ENCODE measurements around the gene NFYC. TPM values are rescaled to one million over a fixed set of nuclear protein-coding genes. Genes with fewer than 3 reads are reported as not detected.

The NFYC gene
- total and polyA plus RNA-seq, 2 of the 8 experiments (the other 6 are each of a cell fraction or from before 2014, with no cell fraction given), result 54.1 to 124 TPM

DNA sequence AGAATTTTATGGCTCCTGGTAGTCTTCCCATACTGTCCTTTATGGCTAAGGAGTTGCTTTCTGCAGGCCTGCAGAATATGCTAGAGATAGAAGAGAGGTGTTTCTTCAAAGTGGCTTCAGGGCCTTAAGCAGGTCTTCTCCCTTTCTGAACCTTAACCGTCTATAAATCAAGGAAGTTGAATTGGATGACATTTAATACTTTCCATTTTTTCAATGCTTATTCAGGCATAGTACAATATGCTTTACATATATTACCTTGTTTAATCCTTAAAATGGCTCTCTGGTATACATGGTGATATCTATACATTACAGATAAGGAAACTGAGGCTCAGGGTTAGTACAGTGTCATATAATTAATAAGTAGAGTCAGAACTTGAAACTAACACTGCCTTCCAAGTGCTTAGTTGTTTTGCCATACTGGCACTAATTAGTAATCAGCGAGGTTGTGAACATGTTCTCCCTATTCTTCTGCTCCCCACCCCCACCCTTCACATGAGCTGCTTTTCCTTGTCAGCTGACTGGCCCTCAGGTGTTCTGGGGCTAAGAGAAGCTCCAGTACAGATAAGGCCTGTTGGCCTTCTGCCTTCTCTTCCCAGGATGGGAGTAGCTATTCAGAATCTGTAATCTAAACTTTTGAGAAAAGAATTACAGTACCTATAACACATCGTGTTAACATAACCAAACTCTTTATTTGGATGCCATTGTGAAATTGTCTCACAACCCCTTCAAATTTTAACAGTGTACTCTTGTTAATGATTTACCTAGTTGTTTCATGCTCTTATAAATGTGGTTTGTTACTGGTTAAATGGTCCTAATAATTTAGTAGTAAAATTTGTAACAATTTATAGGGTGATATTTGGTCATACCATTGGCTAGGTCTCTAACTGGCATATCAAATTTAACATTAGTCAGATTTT lies 13.6 kb downstream of the NFYC start:
- Histone ChIP-seq H3K4me1 (replicated peaks in 1 of 4; ENCODE audit: control insufficient read depth in 3 of 4, insufficient read depth in 4 of 4, low read length in 3 of 4) (peaks cover 0 to 5% (median 4%) of the 10 kb centered on the region in 4 experiments; a peak in 4 of 7 replicates), H3K56ac (replicated peaks; ENCODE audit: insufficient read length, low read depth, low read length) (no peak overlapping the region), H4K91ac (replicated peaks; ENCODE audit: insufficient read length, low read length) (no peak overlapping the region), H3K27ac (ENCODE audit: low read depth, low read length) (no peak overlapping the region), H3K79me1 (ENCODE audit: low read depth, low read length) (peaks cover 2% of the 10 kb centered on the region; the same call in 1 of the 2 replicates), H4K5ac (ENCODE audit: insufficient read length, low read depth, low read length) (no peak overlapping the region), H3K23ac (ENCODE audit: insufficient read length) (no peak overlapping the region), H3K9me3 (ENCODE audit: insufficient read depth in 2 of 2, low read depth in 1 of 2, low read length in 1 of 2) (no peaks in the 10 kb centered on the region), H3K79me2 (ENCODE audit: control insufficient read depth in 1 of 2, insufficient read depth in 2 of 2, low read length in 2 of 2) (peaks cover 6 to 78% of the 10 kb centered on the region in 2 experiments), H3K14ac (ENCODE audit: insufficient read length) (no peak overlapping the region), H2BK12ac (ENCODE audit: low read depth, low read length) (no peak overlapping the region), H3K4ac (replicated peaks; ENCODE audit: insufficient read length, low read depth, low read length) (no peak overlapping the region), H2AK5ac (ENCODE audit: low read depth, low read length) (no peak overlapping the region), H3K23me2 (ENCODE audit: low read depth, low read length) (peaks cover 2% of the 10 kb centered on the region), H3K18ac (ENCODE audit: extremely low read depth, low read length) (no peak overlapping the region), H3K27me3 (replicated peaks in 1 of 4; ENCODE audit: control insufficient read depth in 3 of 4, extremely low read depth in 1 of 4, insufficient read depth in 3 of 4, low read length in 3 of 4) (no peaks in the 10 kb centered on the region), H2BK120ac (replicated peaks; ENCODE audit: low read depth, low read length) (no peak overlapping the region), H2AFZ (ENCODE audit: low read length) (no peak overlapping the region), H2BK5ac (ENCODE audit: low read depth, low read length) (no peak overlapping the region), H2BK20ac (ENCODE audit: low read length) (no peak overlapping the region), H4K8ac (ENCODE audit: extremely low read depth, insufficient read depth, low read length) (no peak overlapping the region), H3K36me3 (ENCODE audit: control insufficient read depth in 2 of 4, insufficient read depth in 4 of 4, low read length in 3 of 4) (no peaks in the 10 kb centered on the region), H4K20me1 (replicated peaks in 1 of 2; ENCODE audit: control insufficient read depth in 1 of 2, insufficient read depth in 2 of 2, low read length in 2 of 2) (no peaks in the 10 kb centered on the region), H3K4me3 (ENCODE audit: extremely low read depth in 1 of 4, insufficient read depth in 2 of 4, low read depth in 3 of 4, low read length in 4 of 4) (no peak overlapping the region), H3K9ac (replicated peaks in 1 of 4; ENCODE audit: extremely low read depth in 1 of 4, low read depth in 3 of 4, low read length in 3 of 4) (no peak overlapping the region), H2BK15ac (ENCODE audit: low read length) (no peak overlapping the region), H3K4me2 (ENCODE audit: insufficient read depth in 1 of 2, low read depth in 2 of 2, low read length in 2 of 2) (no peak overlapping the region; a peak in 1 of 4 replicates)
- DNase-seq (ENCODE audit: low read depth in 1 of 2, low spot score in 2 of 2), result no peak
- CTCF ChIA-PET (ENCODE audit: partially characterized antibody), result interaction anchor here (0.6 to 2.4 kb wide), 3 partner anchors 17 to 140 kb away, joined by 4 to 10 read pairs (median 7); no protein-coding TSS in a partner anchor
- no peak for FAIRE-seq
- no peak for TF ChIP-seq KDM1A (IDR thresholded peaks at IDR 0.05; ENCODE audit: borderline replicate concordance, low read length)
- no peak for TF ChIP-seq GABPA (IDR thresholded peaks at IDR 0.05; ENCODE audit: borderline replicate concordance, insufficient read depth, low read length)
- TF ChIP-seq, protein P1, sequence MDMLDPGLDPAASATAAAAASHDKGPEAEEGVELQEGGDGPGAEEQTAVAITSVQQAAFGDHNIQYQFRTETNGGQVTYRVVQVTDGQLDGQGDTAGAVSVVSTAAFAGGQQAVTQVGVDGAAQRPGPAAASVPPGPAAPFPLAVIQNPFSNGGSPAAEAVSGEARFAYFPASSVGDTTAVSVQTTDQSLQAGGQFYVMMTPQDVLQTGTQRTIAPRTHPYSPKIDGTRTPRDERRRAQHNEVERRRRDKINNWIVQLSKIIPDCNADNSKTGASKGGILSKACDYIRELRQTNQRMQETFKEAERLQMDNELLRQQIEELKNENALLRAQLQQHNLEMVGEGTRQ (IDR thresholded peaks at IDR 0.05; ENCODE audit: low read length), result peak; percentile 26; the same call in 1 of the 2 replicates
- TF ChIP-seq POU5F1 (IDR thresholded peaks at IDR 0.05; ENCODE audit: low read depth, low read length), result no peak
- POLR2A ChIA-PET (ENCODE audit: partially characterized antibody), result interaction anchor here (0.6 to 17.0 kb wide), 5 partner anchors 9 to 231 kb away, joined by 3 to 293 read pairs (median 4); partner anchors contain the start of gene NFYC
- 85% methylated on average over 3 of the region's 3 CpGs; no CpG with 5 or more reads in 1 of the 2 experiments for WGBS, 2 experiments (ENCODE audit: extremely low coverage in 1 of 2, insufficient coverage in 1 of 2, insufficient read length in 1 of 2, insufficient replicate concordance in 2 of 2, low coverage in 1 of 2, low lambda C conversion rate in 2 of 2, missing lambda C conversion rate in 1 of 2)
